Measurements from ENCODE around the gene VCL.

GRCh38 chr10:74076961-74077360 is 79.0 kb downstream of the VCL start:
- TF ChIP-seq CTCF (IDR thresholded peaks at IDR 0.05), result no peak
- TF ChIP-seq POLR2AphosphoS5 (IDR thresholded peaks at IDR 0.05; ENCODE audit: low read depth, low read length), result no peak
- TF ChIP-seq REST (IDR thresholded peaks at IDR 0.05; ENCODE audit: insufficient read depth in 1 of 2, low read depth in 2 of 2, low read length in 1 of 2), result no peak
- no peak for TF ChIP-seq SIN3A (IDR thresholded peaks at IDR 0.05; ENCODE audit: borderline replicate concordance, insufficient read depth, low read depth, low read length)
- no peak for TF ChIP-seq TCF7L2 (IDR thresholded peaks at IDR 0.05; ENCODE audit: low read depth, low read length)

All from Panc1 (cell line).